Vagina (tissue), 2 donors: Measurements from ENCODE around the gene RFK.

Experiments
- CTCF ChIP-seq, 3 experiments: fragments of 450-650 bp in 2 of 3; fragments of 200-600 bp in 1 of 3; sonication (generic) in 1 of 3; IDR thresholded peaks; one replicate each; pipeline ENCODE4 v1.5.1; 2017 to 2019; ENCODE audit warnings: antibody characterized with exemption in 3 of 3, mild to moderate bottlenecking in 2 of 3, moderate library complexity in 2 of 3
- POLR2A ChIP-seq, 2 donors: fragments of 450-650 bp; IDR thresholded peaks; one replicate each; pipeline ENCODE4 v1.6.1; 2017; ENCODE audit warnings: antibody characterized with exemption in 2 of 2, mild to moderate bottlenecking in 2 of 2, moderate library complexity in 2 of 2
- POLR2AphosphoS5 ChIP-seq, 2 donors: sonication (generic); formaldehyde crosslinking; IDR thresholded peaks; one replicate each; pipeline ENCODE4 v1.9.0; 2017; ENCODE audit warnings: antibody characterized with exemption in 2 of 2, mild to moderate bottlenecking in 2 of 2, low read depth in 1 of 2; ENCODE audit not compliant: insufficient read depth in 1 of 2

- no peak for TF ChIP-seq CTCF (IDR thresholded peaks at IDR 0.05)
- TF ChIP-seq POLR2A (IDR thresholded peaks at IDR 0.05), result no peak
- no peak for TF ChIP-seq POLR2AphosphoS5 (IDR thresholded peaks at IDR 0.05; ENCODE audit: insufficient read depth in 1 of 2, low read depth in 1 of 2)
Measured at GRCh38 chr9:76441551-76442322, 47.5 kb upstream of the RFK start.
